H1 (cell line): Measurements from ENCODE around the gene ADH1B. TPM values are rescaled to one million over a fixed set of nuclear protein-coding genes. Genes with fewer than 3 reads are reported as not detected.

ENCODE experiments used
- CHD7 ChIP-seq: fragments of 300-600 bp; sonication (generic); IDR thresholded peaks from 2 replicates; pipeline ENCODE4 v1.7.1; 2012; ENCODE audit warnings: low read length, moderate library complexity, mild to moderate bottlenecking, inconsistent platforms; ENCODE audit not compliant: insufficient replicate concordance
- KDM1A ChIP-seq: fragments of 200-600, 300-600 bp; sonication (generic); IDR thresholded peaks from 2 replicates; pipeline ENCODE4 v1.7.1; 2016; ENCODE audit warnings: mild to moderate bottlenecking, low read length, borderline replicate concordance
- POLR2A ChIP-seq, 2 experiments: IDR thresholded peaks; 1 replicate in 1 of 2; 2 replicates in 1 of 2; pipeline ENCODE4 v1.6.1; 2011; ENCODE audit warnings: low read depth in 2 of 2, low read length in 2 of 2, mild to moderate bottlenecking in 2 of 2; ENCODE audit errors: control extremely low read depth in 1 of 2
- SIN3A ChIP-seq, 2 experiments: IDR thresholded peaks in 1 of 2; conservative IDR thresholded peaks in 1 of 2; 2 replicates each; pipeline ENCODE4 v1.6.1; 2011 to 2012; ENCODE audit warnings: low read length in 2 of 2, improper control_type of control experiment in 1 of 2, low read depth in 1 of 2, mild to moderate bottlenecking in 1 of 2
- TAF7 ChIP-seq: optimal IDR thresholded peaks from 2 replicates; pipeline ENCODE3; 2011; ENCODE audit warnings: low read depth, mild to moderate bottlenecking, inconsistent platforms, low read length, moderate library complexity, borderline replicate concordance
- TBP ChIP-seq: IDR thresholded peaks from 2 replicates; pipeline ENCODE4 v1.6.1; 2011; ENCODE audit warnings: low read depth, low read length, improper control_type of control experiment
- YY1 ChIP-seq: IDR thresholded peaks from 2 replicates; pipeline ENCODE4 v1.6.1; 2011; ENCODE audit warnings: low read depth, mild to moderate bottlenecking, low read length
- polyA plus RNA-seq, 7 experiments: library from polyadenylated mRNA; depleted of rRNA in 3 of 7; stranded (reverse) in 5 of 7; unstranded in 2 of 7; fragments of >200 nt in 5 of 7; fragments of 200-250 nt in 2 of 7; gene quantifications; 1 replicate in 5 of 7; 2 replicates in 1 of 7; 4 replicates in 1 of 7; pipeline versions ENCODE4 v1.2.1 to v1.2.3, GENCODE V29; 2011 to 2013; ENCODE audit warnings: missing spikeins in 2 of 7, mixed read lengths in 2 of 7
- total RNA-seq: library from RNA; stranded (reverse); fragmentation: NEBNext Ultra II Directional; extraction: Animal tissue kit (Norgen Biotek cat#: 25700); gene quantifications from 2 replicates; pipeline ENCODE4 v1.2.1, GENCODE V29; 2021
- TF ChIP-seq, protein P1 (sequence below): IDR thresholded peaks from 2 replicates; pipeline ENCODE4 v1.6.1; 2011; ENCODE audit warnings: low read depth, mild to moderate bottlenecking, low read length; ENCODE audit not compliant: insufficient read depth

Gene ADH1B
- total and polyA plus RNA-seq, 2 of the 8 experiments (the other 6 are each of a cell fraction or from before 2014, with no cell fraction given) = not detected

DNA sequence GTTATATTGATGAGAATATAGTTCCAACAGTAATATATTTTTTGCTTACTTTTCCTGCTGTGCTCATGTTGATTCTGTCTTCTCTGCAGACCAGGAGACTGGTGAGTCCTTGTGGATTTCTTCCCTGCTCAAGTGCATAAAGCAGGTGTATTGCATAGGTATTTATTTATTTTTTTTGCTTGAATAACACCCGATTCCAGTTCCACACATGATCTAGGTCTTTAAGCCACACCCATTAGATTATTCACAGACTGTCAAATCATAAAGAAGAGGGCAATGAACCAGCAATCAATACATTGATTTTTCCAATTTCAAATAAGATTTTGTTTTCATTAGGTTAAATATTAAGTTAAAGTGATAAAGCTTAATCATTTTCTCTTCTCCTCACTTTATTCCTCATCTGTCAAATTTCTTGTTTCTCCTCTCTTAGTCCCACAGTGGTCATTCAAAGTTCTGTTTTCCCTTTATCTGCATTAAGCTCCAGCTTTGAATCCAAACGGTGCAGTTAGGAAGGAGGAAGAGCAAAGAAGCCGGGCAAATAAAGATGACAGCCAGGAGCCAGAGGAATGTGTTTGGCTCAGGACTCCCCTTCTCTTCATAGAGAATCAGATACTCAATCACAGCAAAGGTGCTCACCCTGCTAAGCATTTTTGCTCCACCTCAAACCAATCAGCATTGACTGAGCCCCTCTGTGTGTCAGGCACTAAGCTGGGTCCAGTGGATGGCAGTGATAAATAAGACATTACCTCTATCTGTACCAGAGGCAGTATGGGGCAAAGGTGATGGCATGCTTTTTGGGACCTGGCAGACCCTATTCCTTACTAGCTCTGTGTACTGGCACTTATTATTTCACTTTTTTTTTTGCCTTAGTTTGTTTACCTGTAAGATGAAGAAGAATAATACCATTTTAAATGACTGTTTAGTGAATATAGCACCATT is 30.1 kb downstream of the ADH1B start, which contains the start of gene ADH1A (continued):
- TF ChIP-seq CHD7 (no peak), POLR2A (IDR thresholded peaks at IDR 0.05; ENCODE audit: control extremely low read depth in 1 of 2, low read depth in 2 of 2, low read length in 2 of 2) (no peak), KDM1A (no peak), SIN3A (conservative IDR thresholded peaks at IDR 0.05 in 1 of 2, IDR thresholded peaks at IDR 0.05 in 1 of 2; ENCODE audit: low read depth in 1 of 2, low read length in 2 of 2) (no peak), YY1 (no peak), TAF7 (no peak), TBP (no peak)
- TF ChIP-seq, protein P1, sequence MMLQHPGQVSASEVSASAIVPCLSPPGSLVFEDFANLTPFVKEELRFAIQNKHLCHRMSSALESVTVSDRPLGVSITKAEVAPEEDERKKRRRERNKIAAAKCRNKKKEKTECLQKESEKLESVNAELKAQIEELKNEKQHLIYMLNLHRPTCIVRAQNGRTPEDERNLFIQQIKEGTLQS = no peak
